Neural cell (in vitro differentiated cells): ENCODE measurements around the gene RFT1. TPM values are rescaled to one million over a fixed set of nuclear protein-coding genes. Genes with fewer than 3 reads are reported as not detected.

Experiments used
- H2AFZ ChIP-seq: fragments of 200-600, 300-800 bp; sonication (generic), shearing (Covaris generic); 2 replicates; pipeline ENCODE4 v1.6.0; 2014; ENCODE audit warnings: low read depth, mild to moderate bottlenecking, antibody characterized with exemption, low read length, moderate library complexity
- H3F3A ChIP-seq: fragments of 200-600 bp; shearing (Covaris generic); 2 replicates; pipeline ENCODE4 v1.6.1; 2016; ENCODE audit warnings: mild to moderate bottlenecking, moderate library complexity, mixed read lengths, antibody characterized with exemption, low read length; ENCODE audit not compliant: insufficient read depth, poor library complexity, severe bottlenecking
- H3K27ac ChIP-seq: fragments of 200-600, 300-800 bp; sonication (generic), shearing (Covaris generic); 2 replicates; pipeline ENCODE4 v1.5.1; 2014; ENCODE audit warnings: mild to moderate bottlenecking, low read length, moderate library complexity
- H3K27me3 ChIP-seq: fragments of 300-800, 200-600 bp; sonication (generic), shearing (Covaris generic); 2 replicates; pipeline ENCODE4 v1.6.0; 2014; ENCODE audit warnings: mild to moderate bottlenecking, low read depth, low read length, moderate library complexity; ENCODE audit not compliant: insufficient read depth
- H3K36me3 ChIP-seq: fragments of 300-800, 200-600 bp; sonication (generic), shearing (Covaris generic); 2 replicates; pipeline ENCODE4 v1.5.1; 2014; ENCODE audit warnings: mild to moderate bottlenecking, antibody characterized with exemption, low read length, moderate library complexity; ENCODE audit not compliant: insufficient read depth
- H3K4me2 ChIP-seq: fragments of 300-800, 200-600 bp; sonication (generic), shearing (Covaris generic); 2 replicates; pipeline ENCODE4 v1.6.0; 2014; ENCODE audit warnings: mild to moderate bottlenecking, low read length
- H3K4me3 ChIP-seq: fragments of 300-800, 200-600 bp; sonication (generic), shearing (Covaris generic); 2 replicates; pipeline ENCODE4 v1.5.1; 2014; ENCODE audit warnings: mild to moderate bottlenecking, low read length, moderate library complexity
- H3K79me2 ChIP-seq: fragments of 200-600 bp; shearing (Covaris generic); replicated peaks from 2 replicates; pipeline ENCODE4 v1.6.0; 2014; ENCODE audit warnings: mild to moderate bottlenecking, low read length, moderate library complexity; ENCODE audit not compliant: insufficient read depth
- H3K9ac ChIP-seq: fragments of 300-800, 200-600 bp; sonication (generic), shearing (Covaris generic); 2 replicates; pipeline ENCODE4 v1.6.1; 2016; ENCODE audit warnings: mild to moderate bottlenecking, low read length, mixed read lengths
- H3K9me2 ChIP-seq: fragments of 200-600 bp; shearing (Covaris generic); 2 replicates; pipeline ENCODE4 v1.6.1; 2016; ENCODE audit warnings: mild to moderate bottlenecking, low read length, mixed read lengths; ENCODE audit not compliant: insufficient read depth
- H3K9me3 ChIP-seq: fragments of 200-600, 300-800 bp; sonication (generic), shearing (Covaris generic); 2 replicates; pipeline ENCODE4 v1.6.1; 2016; ENCODE audit warnings: mild to moderate bottlenecking, mixed run types, low read length, moderate library complexity, mixed read lengths
- H4K20me1 ChIP-seq: fragments of 200-600 bp; shearing (Covaris generic); 2 replicates; pipeline ENCODE4 v1.6.1; 2016; ENCODE audit warnings: mild to moderate bottlenecking, mixed run types; ENCODE audit not compliant: insufficient read depth
- CTCF ChIP-seq: fragments of 450-650 bp; IDR thresholded peaks from 2 replicates; pipeline ENCODE4 v1.5.1; 2014; ENCODE audit warnings: antibody characterized with exemption, mild to moderate bottlenecking, moderate library complexity; ENCODE audit not compliant: poor library complexity, severe bottlenecking
- EP300 ChIP-seq: fragments of 450-650 bp; conservative IDR thresholded peaks from 2 replicates; pipeline ENCODE4 v1.6.1; 2014; ENCODE audit warnings: antibody characterized with exemption, mild to moderate bottlenecking, moderate library complexity; ENCODE audit not compliant: poor library complexity, severe bottlenecking
- EZH2 ChIP-seq: fragments of 200-600, 300-800 bp; shearing (Covaris generic), sonication (generic); IDR thresholded peaks from 2 replicates; pipeline ENCODE4 v1.6.1; 2014; ENCODE audit warnings: antibody characterized with exemption, low read length, borderline replicate concordance, mild to moderate bottlenecking; ENCODE audit not compliant: insufficient read depth, poor library complexity, severe bottlenecking
- MXI1 ChIP-seq: fragments of 450-650 bp; conservative IDR thresholded peaks from 2 replicates; pipeline ENCODE4 v1.6.1; 2014; ENCODE audit warnings: antibody characterized with exemption, mild to moderate bottlenecking; ENCODE audit not compliant: poor library complexity, severe bottlenecking
- POLR2AphosphoS5 ChIP-seq: IDR thresholded peaks from 2 replicates; pipeline ENCODE4 v1.6.1; 2012
- RAD21 ChIP-seq: fragments of 450-650 bp; conservative IDR thresholded peaks from 2 replicates; pipeline ENCODE4 v1.6.1; 2014; ENCODE audit warnings: antibody characterized with exemption, mild to moderate bottlenecking, moderate library complexity
- REST ChIP-seq: IDR thresholded peaks from 2 replicates; pipeline ENCODE4 v1.6.1; 2012; ENCODE audit warnings: borderline replicate concordance
- SMC3 ChIP-seq: fragments of 450-650 bp; conservative IDR thresholded peaks from 2 replicates; pipeline ENCODE4 v1.6.1; 2014; ENCODE audit warnings: antibody characterized with exemption, mild to moderate bottlenecking, moderate library complexity; ENCODE audit not compliant: poor library complexity
- TAF1 ChIP-seq: IDR thresholded peaks from 2 replicates; pipeline ENCODE4 v1.6.1; 2012; ENCODE audit warnings: low read depth
- polyA plus RNA-seq: library from polyadenylated mRNA; depleted of rRNA; stranded (reverse); fragments of >200 nt; gene quantifications from 2 replicates; pipeline ENCODE4 v1.2.3, GENCODE V29; 2014

The RFT1 gene
- polyA plus RNA-seq, 1 donor from 2014 or later, result 6.1 TPM

- Histone ChIP-seq H3F3A (no peaks in the 10 kb centered on the region), H3K9ac (no peak overlapping the region), H3K79me2 (peaks cover 11% of the 10 kb centered on the region), H3K36me3 (no peaks in the 10 kb centered on the region), H3K4me2 (no peak overlapping the region), H3K27me3 (no peaks in the 10 kb centered on the region), H2AFZ (no peak overlapping the region), H3K9me3 (no peaks in the 10 kb centered on the region), H4K20me1 (no peaks in the 10 kb centered on the region), H3K4me3 (no peak overlapping the region), H3K27ac (no peak overlapping the region), H3K9me2 (no peaks in the 10 kb centered on the region)
- TF ChIP-seq CTCF (no peak), EZH2 (no peak), SMC3 (no peak), POLR2AphosphoS5 (no peak), EP300 (no peak), RAD21 (no peak), MXI1 (no peak), REST (no peak), TAF1 (no peak)
Measured at GRCh38 chr3:53132347-53132746, 2.1 kb upstream of the RFT1 start.

- no peak overlapping the region for H3K4me2 ChIP-seq
- H3K36me3 ChIP-seq, result no peaks in the 10 kb centered on the region
- no peak overlapping the region for H3K27ac ChIP-seq
- peaks cover 11% of the 10 kb centered on the region for H3K79me2 ChIP-seq
- no peaks in the 10 kb centered on the region for H3K9me2 ChIP-seq
- H3F3A ChIP-seq, result no peaks in the 10 kb centered on the region
- H2AFZ ChIP-seq, result no peak overlapping the region
- H3K4me3 ChIP-seq, result peak overlapping the region; percentile 76
- H4K20me1 ChIP-seq, result no peaks in the 10 kb centered on the region
- H3K9me3 ChIP-seq, result no peaks in the 10 kb centered on the region
- H3K27me3 ChIP-seq, result no peaks in the 10 kb centered on the region
- H3K9ac ChIP-seq, result no peak overlapping the region
- TF ChIP-seq SMC3 (no peak), CTCF (no peak), MXI1 (no peak), TAF1 (no peak), EP300 (no peak), RAD21 (no peak), REST (no peak), POLR2AphosphoS5 (no peak), EZH2 (no peak)
Measured at GRCh38 chr3:53131096-53131495, 861 bp upstream of the RFT1 start.
